MM.1S (cell line): ENCODE data around the gene QRICH1.
A peak's percentile ranks its signal among the peaks of the same experiment; 100 is the strongest.

Experiments used
- DNase-seq: peaks from one replicate; pipeline ENCODE4 v3.0.0-alpha.2; 2015
- H2AFZ ChIP-seq: fragments of 300-600 bp; sonication (generic); 2 replicates; pipeline ENCODE4 v1.6.0; 2016; ENCODE audit warnings: antibody characterized with exemption, low read length
- H3F3A ChIP-seq: fragments of 300-600 bp; sonication (generic); 2 replicates; pipeline ENCODE4 v1.6.1; 2016; ENCODE audit warnings: mild to moderate bottlenecking, antibody characterized with exemption, low read length, moderate library complexity, mixed read lengths; ENCODE audit not compliant: insufficient read depth
- H3K27ac ChIP-seq: fragments of 300-600 bp; sonication (generic); 2 replicates; pipeline ENCODE4 v1.5.1; 2016; ENCODE audit warnings: mild to moderate bottlenecking, low read length
- H3K27me3 ChIP-seq: fragments of 300-600 bp; sonication (generic); replicated peaks from 2 replicates; pipeline ENCODE4 v1.6.0; 2016; ENCODE audit warnings: low read length; ENCODE audit not compliant: insufficient read depth
- H3K36me3 ChIP-seq: fragments of 300-600 bp; sonication (generic); replicated peaks from 2 replicates; pipeline ENCODE4 v1.6.1; 2016; ENCODE audit warnings: mild to moderate bottlenecking, low read length, mixed read lengths; ENCODE audit not compliant: insufficient read depth
- H3K4me1 ChIP-seq: fragments of 300-600 bp; sonication (generic); 2 replicates; pipeline ENCODE4 v1.6.1; 2016; ENCODE audit warnings: low read length, mixed read lengths
- H3K4me2 ChIP-seq: fragments of 300-600 bp; sonication (generic); 2 replicates; pipeline ENCODE4 v1.6.0; 2016; ENCODE audit warnings: low read depth, low read length
- H3K4me3 ChIP-seq: fragments of 300-600 bp; sonication (generic); 2 replicates; pipeline ENCODE4 v1.5.1; 2016; ENCODE audit warnings: low read length, mixed read lengths
- H3K79me2 ChIP-seq: fragments of 300-600 bp; sonication (generic); 2 replicates; pipeline ENCODE4 v1.6.1; 2016; ENCODE audit warnings: mixed run types, low read length, mixed read lengths
- H3K9ac ChIP-seq: fragments of 300-600 bp; sonication (generic); 2 replicates; pipeline ENCODE4 v1.6.1; 2016; ENCODE audit warnings: low read length, mixed read lengths
- H3K9me2 ChIP-seq: fragments of 300-600 bp; sonication (generic); replicated peaks from 2 replicates; pipeline ENCODE4 v1.6.1; 2016; ENCODE audit warnings: mild to moderate bottlenecking, low read length, mixed read lengths; ENCODE audit not compliant: insufficient read depth
- H3K9me3 ChIP-seq: fragments of 300-600 bp; sonication (generic); replicated peaks from 2 replicates; pipeline ENCODE4 v1.6.1; 2016; ENCODE audit warnings: mild to moderate bottlenecking, low read length, mixed read lengths; ENCODE audit not compliant: insufficient read depth
- H4K20me1 ChIP-seq: fragments of 300-600 bp; sonication (generic); 2 replicates; pipeline ENCODE4 v1.6.1; 2016; ENCODE audit warnings: mild to moderate bottlenecking, low read length, moderate library complexity, mixed read lengths; ENCODE audit not compliant: insufficient read depth
- EZH2 ChIP-seq: fragments of 300-600 bp; sonication (generic); optimal IDR thresholded peaks from 2 replicates; pipeline ENCODE3; 2017; ENCODE audit warnings: low read depth, mild to moderate bottlenecking, antibody characterized with exemption, low read length, mixed read lengths
- EZH2phosphoT487 ChIP-seq: fragments of 300-600 bp; sonication (generic); IDR thresholded peaks from 2 replicates; pipeline ENCODE4 v1.6.1; 2018; ENCODE audit warnings: antibody characterized with exemption, low read length
- TF ChIP-seq, protein P1 (sequence below): fragments of 300-600 bp; sonication (generic); IDR thresholded peaks from 2 replicates; pipeline ENCODE4 v1.5.1; 2016; ENCODE audit warnings: antibody characterized with exemption, low read length, mixed read lengths

The QRICH1 gene

DNA sequence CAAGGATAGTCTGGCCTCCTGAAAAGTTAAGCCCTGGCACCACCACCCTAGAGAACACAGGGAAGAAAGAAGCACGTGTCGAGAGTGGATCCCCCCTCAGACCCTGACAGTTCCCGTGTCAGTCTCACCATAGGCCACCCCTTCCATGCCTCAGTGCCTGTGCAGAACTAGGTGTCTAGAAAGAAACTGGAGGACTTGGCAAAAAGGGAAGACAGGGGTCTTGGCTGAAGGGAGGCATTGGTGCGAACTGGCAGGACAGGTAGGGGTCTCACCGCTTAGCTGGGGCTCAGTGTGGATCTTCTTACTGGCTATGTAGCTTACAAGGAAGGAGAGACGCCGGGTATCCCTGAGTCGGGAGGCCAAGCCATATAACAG, 10.2 kb upstream of the QRICH1 start:
- H3K36me3 ChIP-seq: no peaks in the 10 kb centered on the region

DNA sequence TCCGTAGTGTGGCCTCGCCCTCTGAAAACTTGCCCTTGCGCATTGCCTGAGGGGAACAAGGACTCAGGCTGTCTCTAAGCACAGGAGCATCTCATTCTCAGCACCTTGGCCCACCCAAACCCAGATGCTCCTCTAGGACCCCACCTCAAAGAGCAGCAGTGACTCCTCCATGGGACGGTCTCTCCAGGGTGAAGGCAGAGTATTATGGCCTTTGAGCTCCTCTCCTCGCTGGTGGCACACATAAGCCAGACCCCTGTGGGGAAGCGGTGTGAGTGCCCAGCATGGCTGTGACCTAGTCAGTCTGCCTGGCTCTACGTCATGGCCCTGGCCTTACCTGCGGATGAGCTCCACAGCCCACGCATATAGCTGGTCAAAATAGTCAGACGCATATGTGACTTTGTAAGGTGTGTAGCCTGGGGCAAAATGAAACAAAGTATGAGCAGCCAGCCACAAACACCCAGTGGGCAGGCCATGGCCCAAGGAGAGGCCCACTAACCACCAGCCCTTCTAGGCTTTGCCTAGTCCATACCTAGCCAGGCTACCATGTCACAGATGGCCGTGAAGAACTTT, 6.3 kb upstream of the QRICH1 start:
- no peaks in the 10 kb centered on the region for H3K36me3 ChIP-seq

More for the DNA sequence above, 10.2 kb upstream of the QRICH1 start:
- H3K79me2 ChIP-seq: peaks cover 22% of the 10 kb centered on the region
- H3K9me2 ChIP-seq: no peaks in the 10 kb centered on the region
- no peak for DNase-seq
- peak overlapping the region; percentile 79 for H3K4me2 ChIP-seq
- TF ChIP-seq EZH2phosphoT487 (no peak), EZH2 (no peak)
- TF ChIP-seq, protein P1, sequence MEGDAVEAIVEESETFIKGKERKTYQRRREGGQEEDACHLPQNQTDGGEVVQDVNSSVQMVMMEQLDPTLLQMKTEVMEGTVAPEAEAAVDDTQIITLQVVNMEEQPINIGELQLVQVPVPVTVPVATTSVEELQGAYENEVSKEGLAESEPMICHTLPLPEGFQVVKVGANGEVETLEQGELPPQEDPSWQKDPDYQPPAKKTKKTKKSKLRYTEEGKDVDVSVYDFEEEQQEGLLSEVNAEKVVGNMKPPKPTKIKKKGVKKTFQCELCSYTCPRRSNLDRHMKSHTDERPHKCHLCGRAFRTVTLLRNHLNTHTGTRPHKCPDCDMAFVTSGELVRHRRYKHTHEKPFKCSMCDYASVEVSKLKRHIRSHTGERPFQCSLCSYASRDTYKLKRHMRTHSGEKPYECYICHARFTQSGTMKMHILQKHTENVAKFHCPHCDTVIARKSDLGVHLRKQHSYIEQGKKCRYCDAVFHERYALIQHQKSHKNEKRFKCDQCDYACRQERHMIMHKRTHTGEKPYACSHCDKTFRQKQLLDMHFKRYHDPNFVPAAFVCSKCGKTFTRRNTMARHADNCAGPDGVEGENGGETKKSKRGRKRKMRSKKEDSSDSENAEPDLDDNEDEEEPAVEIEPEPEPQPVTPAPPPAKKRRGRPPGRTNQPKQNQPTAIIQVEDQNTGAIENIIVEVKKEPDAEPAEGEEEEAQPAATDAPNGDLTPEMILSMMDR: no peak
- peak overlapping the region; percentile 38; the same call in 1 of the 2 replicates for H3K27ac ChIP-seq
- H3K27me3 ChIP-seq: no peaks in the 10 kb centered on the region
- no peaks in the 10 kb centered on the region for H3K9me3 ChIP-seq
- H3K9ac ChIP-seq: peak overlapping the region; percentile 88
- peak overlapping the region; percentile 84 for H3K4me3 ChIP-seq
- H3K4me1 ChIP-seq: 0 out of 2 replicates have a peak, but pooled peaks cover 5% of the 10 kb centered on the region
- H3F3A ChIP-seq: peaks cover 4% of the 10 kb centered on the region; the same call in 1 of the 2 replicates
- peak overlapping the region; percentile 86 for H2AFZ ChIP-seq
- H4K20me1 ChIP-seq: no peaks in the 10 kb centered on the region

DNA sequence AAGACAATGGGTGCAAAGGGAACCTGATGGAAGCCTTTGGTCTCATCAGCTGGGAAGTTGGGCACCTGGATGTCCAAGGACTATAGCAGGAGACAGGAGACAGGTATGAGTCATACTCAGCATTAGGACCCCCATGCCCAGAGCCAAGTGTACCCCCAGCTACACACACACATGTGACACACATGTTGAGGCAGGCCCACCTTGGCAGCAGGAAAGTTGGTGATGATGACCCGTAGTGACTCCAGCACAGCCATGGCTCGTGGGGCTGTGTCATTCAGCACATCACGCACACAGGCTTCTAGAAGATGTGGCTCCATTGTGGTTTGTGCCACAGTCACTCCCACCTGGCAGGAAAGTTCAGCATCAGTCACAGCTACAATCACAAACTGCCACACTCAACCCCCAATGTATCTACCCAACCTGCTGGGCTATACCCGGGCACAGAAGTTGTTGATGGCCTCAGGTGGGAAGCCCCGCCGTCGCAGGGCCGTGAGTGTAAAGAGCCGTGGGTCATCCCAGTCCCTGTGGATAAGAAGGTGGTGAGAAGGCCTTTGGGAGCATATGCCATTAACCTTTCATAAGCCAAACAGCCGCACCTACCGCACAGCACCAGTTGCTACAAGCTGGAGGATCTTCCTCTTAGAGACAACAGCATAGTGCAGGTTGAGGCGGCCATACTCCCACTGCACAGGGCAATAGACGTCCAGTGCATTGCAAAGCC, 5.2 kb upstream of the QRICH1 start:
- Histone ChIP-seq H3K36me3 (no peaks in the 10 kb centered on the region), H2AFZ (no peak overlapping the region), H3K4me1 (peaks cover 5% of the 10 kb centered on the region; the same call in 1 of the 2 replicates), H3K9me2 (no peaks in the 10 kb centered on the region), H3K27me3 (no peaks in the 10 kb centered on the region), H3K9me3 (no peaks in the 10 kb centered on the region), H3K4me3 (no peak overlapping the region), H3K9ac (no peak overlapping the region), H3F3A (peaks cover 15% of the 10 kb centered on the region), H3K4me2 (no peak overlapping the region), H3K79me2 (peaks cover 18% of the 10 kb centered on the region), H4K20me1 (no peaks in the 10 kb centered on the region), H3K27ac (no peak overlapping the region)
- TF ChIP-seq, protein P1: no peak
- no peak for TF ChIP-seq EZH2
- no peak for TF ChIP-seq EZH2phosphoT487
- DNase-seq: no peak

More for the DNA sequence above, 6.3 kb upstream of the QRICH1 start:
- TF ChIP-seq EZH2phosphoT487 (no peak), EZH2 (no peak)
- TF ChIP-seq, protein P1: no peak
- H3K79me2 ChIP-seq: peaks cover 22% of the 10 kb centered on the region
- H3K27me3 ChIP-seq: no peaks in the 10 kb centered on the region
- no peak overlapping the region for H2AFZ ChIP-seq
- no peak overlapping the region for H3K9ac ChIP-seq
- DNase-seq: no peak
- no peak overlapping the region for H3K4me2 ChIP-seq
- H3F3A ChIP-seq: peaks cover 5% of the 10 kb centered on the region
- H3K4me1 ChIP-seq: 0 out of 2 replicates have a peak, but pooled peaks cover 5% of the 10 kb centered on the region
- no peaks in the 10 kb centered on the region for H3K9me3 ChIP-seq
- no peak overlapping the region for H3K27ac ChIP-seq
- no peaks in the 10 kb centered on the region for H3K9me2 ChIP-seq
- no peak overlapping the region for H3K4me3 ChIP-seq
- no peaks in the 10 kb centered on the region for H4K20me1 ChIP-seq
